Neural cell (in vitro differentiated cells): Measurements from ENCODE around the gene DHDH. TPM values are rescaled to one million over a fixed set of nuclear protein-coding genes. Genes with fewer than 3 reads are reported as not detected.

Experiments
- H2AFZ ChIP-seq: fragments of 200-600, 300-800 bp; sonication (generic), shearing (Covaris generic); 2 replicates; pipeline ENCODE4 v1.6.0; 2014; ENCODE audit warnings: low read depth, mild to moderate bottlenecking, antibody characterized with exemption, low read length, moderate library complexity
- H3F3A ChIP-seq: fragments of 200-600 bp; shearing (Covaris generic); 2 replicates; pipeline ENCODE4 v1.6.1; 2016; ENCODE audit warnings: mild to moderate bottlenecking, moderate library complexity, mixed read lengths, antibody characterized with exemption, low read length; ENCODE audit not compliant: insufficient read depth, poor library complexity, severe bottlenecking
- H3K27ac ChIP-seq: fragments of 200-600, 300-800 bp; sonication (generic), shearing (Covaris generic); 2 replicates; pipeline ENCODE4 v1.5.1; 2014; ENCODE audit warnings: mild to moderate bottlenecking, low read length, moderate library complexity
- H3K27me3 ChIP-seq: fragments of 300-800, 200-600 bp; sonication (generic), shearing (Covaris generic); 2 replicates; pipeline ENCODE4 v1.6.0; 2014; ENCODE audit warnings: mild to moderate bottlenecking, low read depth, low read length, moderate library complexity; ENCODE audit not compliant: insufficient read depth
- H3K36me3 ChIP-seq: fragments of 300-800, 200-600 bp; sonication (generic), shearing (Covaris generic); 2 replicates; pipeline ENCODE4 v1.5.1; 2014; ENCODE audit warnings: mild to moderate bottlenecking, antibody characterized with exemption, low read length, moderate library complexity; ENCODE audit not compliant: insufficient read depth
- H3K4me2 ChIP-seq: fragments of 300-800, 200-600 bp; sonication (generic), shearing (Covaris generic); 2 replicates; pipeline ENCODE4 v1.6.0; 2014; ENCODE audit warnings: mild to moderate bottlenecking, low read length
- H3K4me3 ChIP-seq: fragments of 300-800, 200-600 bp; sonication (generic), shearing (Covaris generic); 2 replicates; pipeline ENCODE4 v1.5.1; 2014; ENCODE audit warnings: mild to moderate bottlenecking, low read length, moderate library complexity
- H3K79me2 ChIP-seq: fragments of 200-600 bp; shearing (Covaris generic); replicated peaks from 2 replicates; pipeline ENCODE4 v1.6.0; 2014; ENCODE audit warnings: mild to moderate bottlenecking, low read length, moderate library complexity; ENCODE audit not compliant: insufficient read depth
- H3K9ac ChIP-seq: fragments of 300-800, 200-600 bp; sonication (generic), shearing (Covaris generic); 2 replicates; pipeline ENCODE4 v1.6.1; 2016; ENCODE audit warnings: mild to moderate bottlenecking, low read length, mixed read lengths
- H3K9me2 ChIP-seq: fragments of 200-600 bp; shearing (Covaris generic); 2 replicates; pipeline ENCODE4 v1.6.1; 2016; ENCODE audit warnings: mild to moderate bottlenecking, low read length, mixed read lengths; ENCODE audit not compliant: insufficient read depth
- H3K9me3 ChIP-seq: fragments of 200-600, 300-800 bp; sonication (generic), shearing (Covaris generic); 2 replicates; pipeline ENCODE4 v1.6.1; 2016; ENCODE audit warnings: mild to moderate bottlenecking, mixed run types, low read length, moderate library complexity, mixed read lengths
- H4K20me1 ChIP-seq: fragments of 200-600 bp; shearing (Covaris generic); 2 replicates; pipeline ENCODE4 v1.6.1; 2016; ENCODE audit warnings: mild to moderate bottlenecking, mixed run types; ENCODE audit not compliant: insufficient read depth
- EP300 ChIP-seq: fragments of 450-650 bp; conservative IDR thresholded peaks from 2 replicates; pipeline ENCODE4 v1.6.1; 2014; ENCODE audit warnings: antibody characterized with exemption, mild to moderate bottlenecking, moderate library complexity; ENCODE audit not compliant: poor library complexity, severe bottlenecking
- EZH2 ChIP-seq: fragments of 200-600, 300-800 bp; shearing (Covaris generic), sonication (generic); IDR thresholded peaks from 2 replicates; pipeline ENCODE4 v1.6.1; 2014; ENCODE audit warnings: antibody characterized with exemption, low read length, borderline replicate concordance, mild to moderate bottlenecking; ENCODE audit not compliant: insufficient read depth, poor library complexity, severe bottlenecking
- MXI1 ChIP-seq: fragments of 450-650 bp; conservative IDR thresholded peaks from 2 replicates; pipeline ENCODE4 v1.6.1; 2014; ENCODE audit warnings: antibody characterized with exemption, mild to moderate bottlenecking; ENCODE audit not compliant: poor library complexity, severe bottlenecking
- POLR2AphosphoS5 ChIP-seq: IDR thresholded peaks from 2 replicates; pipeline ENCODE4 v1.6.1; 2012
- RAD21 ChIP-seq: fragments of 450-650 bp; conservative IDR thresholded peaks from 2 replicates; pipeline ENCODE4 v1.6.1; 2014; ENCODE audit warnings: antibody characterized with exemption, mild to moderate bottlenecking, moderate library complexity
- SMC3 ChIP-seq: fragments of 450-650 bp; conservative IDR thresholded peaks from 2 replicates; pipeline ENCODE4 v1.6.1; 2014; ENCODE audit warnings: antibody characterized with exemption, mild to moderate bottlenecking, moderate library complexity; ENCODE audit not compliant: poor library complexity
- TAF1 ChIP-seq: IDR thresholded peaks from 2 replicates; pipeline ENCODE4 v1.6.1; 2012; ENCODE audit warnings: low read depth
- polyA plus RNA-seq: library from polyadenylated mRNA; depleted of rRNA; stranded (reverse); fragments of >200 nt; gene quantifications from 2 replicates; pipeline ENCODE4 v1.2.3, GENCODE V29; 2014
- TF ChIP-seq, protein P1 (sequence below): IDR thresholded peaks from 2 replicates; pipeline ENCODE4 v1.6.1; 2012; ENCODE audit warnings: borderline replicate concordance
- TF ChIP-seq, protein P2 (sequence below): fragments of 450-650 bp; IDR thresholded peaks from 2 replicates; pipeline ENCODE4 v1.5.1; 2014; ENCODE audit warnings: antibody characterized with exemption, mild to moderate bottlenecking, moderate library complexity; ENCODE audit not compliant: poor library complexity, severe bottlenecking

The DHDH gene
- polyA plus RNA-seq, 1 donor from 2014 or later, result 4.8 TPM

DNA sequence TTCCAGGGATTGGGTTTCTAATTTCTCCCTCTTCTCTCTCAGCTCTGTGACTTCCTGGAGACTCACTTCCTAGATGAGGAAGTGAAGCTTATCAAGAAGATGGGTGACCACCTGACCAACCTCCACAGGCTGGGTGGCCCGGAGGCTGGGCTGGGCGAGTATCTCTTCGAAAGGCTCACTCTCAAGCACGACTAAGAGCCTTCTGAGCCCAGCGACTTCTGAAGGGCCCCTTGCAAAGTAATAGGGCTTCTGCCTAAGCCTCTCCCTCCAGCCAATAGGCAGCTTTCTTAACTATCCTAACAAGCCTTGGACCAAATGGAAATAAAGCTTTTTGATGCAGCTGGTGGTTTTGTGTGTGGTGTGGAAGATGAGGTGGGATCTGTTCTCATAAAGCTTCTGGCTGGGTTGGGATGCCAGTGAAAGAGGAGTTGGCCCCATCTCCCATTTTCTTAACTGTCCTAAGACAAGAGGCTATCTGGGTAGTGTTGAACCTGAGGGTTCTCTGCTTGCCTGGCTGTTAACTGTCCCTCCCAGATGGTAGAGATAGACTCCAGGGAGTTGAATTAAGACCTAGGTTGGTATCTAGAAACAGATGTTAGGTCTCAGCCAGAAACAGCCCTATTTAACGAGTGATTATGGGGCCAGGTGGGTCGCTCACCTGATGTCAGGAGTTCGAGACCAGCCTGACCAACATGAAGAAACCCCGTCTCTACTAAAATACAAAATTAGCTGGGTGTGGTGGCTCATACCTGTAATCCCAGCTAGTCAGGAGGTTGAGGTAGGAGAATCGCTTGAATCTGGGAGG, 33.2 kb downstream of the DHDH start:
- peak overlapping the region; percentile 81 for H3K27ac ChIP-seq
- TF ChIP-seq RAD21 (no peak), POLR2AphosphoS5 (no peak), TAF1 (no peak)
- peak overlapping the region; percentile 81 for H3K4me2 ChIP-seq
- H3F3A ChIP-seq, result no peaks in the 10 kb centered on the region
- H3K79me2 ChIP-seq, result peaks cover 6% of the 10 kb centered on the region
- peak overlapping the region; percentile 89 for H3K9ac ChIP-seq
- H3K9me2 ChIP-seq, result no peaks in the 10 kb centered on the region
- H2AFZ ChIP-seq, result no peak overlapping the region
- H3K27me3 ChIP-seq, result no peaks in the 10 kb centered on the region
- no peaks in the 10 kb centered on the region for H4K20me1 ChIP-seq
- peaks cover 5% of the 10 kb centered on the region for H3K36me3 ChIP-seq
- H3K9me3 ChIP-seq, result no peaks in the 10 kb centered on the region
- H3K4me3 ChIP-seq, result peak overlapping the region; percentile 80

DNA sequence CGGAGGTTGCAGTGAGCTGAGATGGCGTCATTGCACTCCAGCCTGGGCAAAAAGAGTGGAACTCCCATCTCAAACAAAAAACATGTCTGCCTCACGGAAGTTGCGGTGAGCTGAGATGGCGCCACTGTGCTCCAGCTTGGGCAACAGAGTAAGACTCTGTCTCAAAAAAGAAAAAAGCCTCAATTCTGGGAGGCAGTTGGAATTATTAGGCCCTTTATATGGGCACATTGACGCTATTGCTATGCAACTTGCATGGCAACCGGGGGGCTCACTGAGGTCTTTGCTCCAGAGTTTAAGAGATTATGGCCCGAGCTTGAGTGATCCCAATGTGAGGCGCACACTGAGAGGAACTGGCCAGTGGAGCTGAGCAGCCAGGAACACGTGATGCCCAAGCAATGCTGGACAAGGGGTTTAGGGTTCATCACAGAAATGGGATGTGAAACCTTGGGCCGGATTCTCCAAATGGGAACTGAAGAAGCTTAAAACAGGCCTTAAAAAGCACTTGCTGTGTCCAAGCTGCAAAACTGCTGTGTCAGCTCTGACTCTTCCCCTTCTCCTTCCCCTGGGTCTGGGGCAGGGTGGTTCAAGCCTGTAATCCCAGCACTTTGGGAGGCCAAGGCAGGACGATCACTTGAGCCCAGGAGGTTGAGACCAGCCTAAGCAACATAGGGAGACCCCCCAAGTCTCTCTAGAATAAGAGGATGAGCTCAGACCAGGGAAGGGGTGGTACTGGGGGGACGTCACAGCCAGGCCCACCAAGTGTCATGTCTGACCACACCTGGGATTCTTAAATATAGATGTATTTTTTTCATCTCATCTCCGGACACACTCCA, 34.1 kb downstream of the DHDH start:
- Histone ChIP-seq H2AFZ (no peak overlapping the region), H3K9ac (no peak overlapping the region), H3K27me3 (no peaks in the 10 kb centered on the region), H4K20me1 (no peaks in the 10 kb centered on the region), H3K9me2 (no peaks in the 10 kb centered on the region), H3K79me2 (peaks cover 6% of the 10 kb centered on the region), H3K4me2 (no peak overlapping the region), H3F3A (no peaks in the 10 kb centered on the region), H3K4me3 (no peak overlapping the region), H3K36me3 (peaks cover 5% of the 10 kb centered on the region), H3K27ac (no peak overlapping the region), H3K9me3 (no peaks in the 10 kb centered on the region)
- TF ChIP-seq, protein P1, sequence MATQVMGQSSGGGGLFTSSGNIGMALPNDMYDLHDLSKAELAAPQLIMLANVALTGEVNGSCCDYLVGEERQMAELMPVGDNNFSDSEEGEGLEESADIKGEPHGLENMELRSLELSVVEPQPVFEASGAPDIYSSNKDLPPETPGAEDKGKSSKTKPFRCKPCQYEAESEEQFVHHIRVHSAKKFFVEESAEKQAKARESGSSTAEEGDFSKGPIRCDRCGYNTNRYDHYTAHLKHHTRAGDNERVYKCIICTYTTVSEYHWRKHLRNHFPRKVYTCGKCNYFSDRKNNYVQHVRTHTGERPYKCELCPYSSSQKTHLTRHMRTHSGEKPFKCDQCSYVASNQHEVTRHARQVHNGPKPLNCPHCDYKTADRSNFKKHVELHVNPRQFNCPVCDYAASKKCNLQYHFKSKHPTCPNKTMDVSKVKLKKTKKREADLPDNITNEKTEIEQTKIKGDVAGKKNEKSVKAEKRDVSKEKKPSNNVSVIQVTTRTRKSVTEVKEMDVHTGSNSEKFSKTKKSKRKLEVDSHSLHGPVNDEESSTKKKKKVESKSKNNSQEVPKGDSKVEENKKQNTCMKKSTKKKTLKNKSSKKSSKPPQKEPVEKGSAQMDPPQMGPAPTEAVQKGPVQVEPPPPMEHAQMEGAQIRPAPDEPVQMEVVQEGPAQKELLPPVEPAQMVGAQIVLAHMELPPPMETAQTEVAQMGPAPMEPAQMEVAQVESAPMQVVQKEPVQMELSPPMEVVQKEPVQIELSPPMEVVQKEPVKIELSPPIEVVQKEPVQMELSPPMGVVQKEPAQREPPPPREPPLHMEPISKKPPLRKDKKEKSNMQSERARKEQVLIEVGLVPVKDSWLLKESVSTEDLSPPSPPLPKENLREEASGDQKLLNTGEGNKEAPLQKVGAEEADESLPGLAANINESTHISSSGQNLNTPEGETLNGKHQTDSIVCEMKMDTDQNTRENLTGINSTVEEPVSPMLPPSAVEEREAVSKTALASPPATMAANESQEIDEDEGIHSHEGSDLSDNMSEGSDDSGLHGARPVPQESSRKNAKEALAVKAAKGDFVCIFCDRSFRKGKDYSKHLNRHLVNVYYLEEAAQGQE, result no peak
- TF ChIP-seq RAD21 (no peak), EP300 (no peak), TAF1 (no peak), EZH2 (no peak)

DNA sequence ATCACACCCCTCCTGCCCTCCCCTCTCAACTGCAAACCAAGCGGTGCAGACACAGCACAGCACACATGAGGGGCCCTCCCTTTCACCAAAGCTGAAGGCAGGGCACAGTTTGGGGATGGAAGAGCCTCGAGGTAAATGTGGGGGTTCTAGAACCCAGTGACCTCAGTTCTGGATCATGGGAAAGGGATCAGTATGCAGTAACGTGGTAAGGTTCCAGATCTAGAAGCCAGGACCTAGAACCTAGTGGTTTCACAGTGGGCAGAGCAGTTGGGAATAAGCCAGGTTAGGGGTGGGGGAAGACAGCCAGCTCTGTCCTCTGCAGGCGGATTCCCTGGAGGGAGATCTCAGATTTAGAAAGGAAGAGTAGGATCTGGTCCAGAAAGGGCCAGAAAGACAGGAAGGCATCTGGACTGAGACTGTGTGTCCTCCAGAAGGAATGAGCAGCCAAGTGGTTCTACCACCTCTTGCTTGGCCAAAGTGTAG, 34.7 kb downstream of the DHDH start:
- Histone ChIP-seq H2AFZ (no peak overlapping the region), H4K20me1 (no peaks in the 10 kb centered on the region), H3K9me2 (no peaks in the 10 kb centered on the region), H3K4me3 (no peak overlapping the region), H3K9me3 (no peaks in the 10 kb centered on the region), H3K27ac (no peak overlapping the region), H3K9ac (no peak overlapping the region), H3K36me3 (peaks cover 5% of the 10 kb centered on the region), H3K27me3 (no peaks in the 10 kb centered on the region), H3K4me2 (no peak overlapping the region), H3F3A (no peaks in the 10 kb centered on the region), H3K79me2 (peaks cover 6% of the 10 kb centered on the region)
- TF ChIP-seq, protein P1, result no peak
- no peak for TF ChIP-seq TAF1
- no peak for TF ChIP-seq POLR2AphosphoS5
- no peak for TF ChIP-seq MXI1
- no peak for TF ChIP-seq EP300
- TF ChIP-seq RAD21, result no peak
- TF ChIP-seq, protein P2, sequence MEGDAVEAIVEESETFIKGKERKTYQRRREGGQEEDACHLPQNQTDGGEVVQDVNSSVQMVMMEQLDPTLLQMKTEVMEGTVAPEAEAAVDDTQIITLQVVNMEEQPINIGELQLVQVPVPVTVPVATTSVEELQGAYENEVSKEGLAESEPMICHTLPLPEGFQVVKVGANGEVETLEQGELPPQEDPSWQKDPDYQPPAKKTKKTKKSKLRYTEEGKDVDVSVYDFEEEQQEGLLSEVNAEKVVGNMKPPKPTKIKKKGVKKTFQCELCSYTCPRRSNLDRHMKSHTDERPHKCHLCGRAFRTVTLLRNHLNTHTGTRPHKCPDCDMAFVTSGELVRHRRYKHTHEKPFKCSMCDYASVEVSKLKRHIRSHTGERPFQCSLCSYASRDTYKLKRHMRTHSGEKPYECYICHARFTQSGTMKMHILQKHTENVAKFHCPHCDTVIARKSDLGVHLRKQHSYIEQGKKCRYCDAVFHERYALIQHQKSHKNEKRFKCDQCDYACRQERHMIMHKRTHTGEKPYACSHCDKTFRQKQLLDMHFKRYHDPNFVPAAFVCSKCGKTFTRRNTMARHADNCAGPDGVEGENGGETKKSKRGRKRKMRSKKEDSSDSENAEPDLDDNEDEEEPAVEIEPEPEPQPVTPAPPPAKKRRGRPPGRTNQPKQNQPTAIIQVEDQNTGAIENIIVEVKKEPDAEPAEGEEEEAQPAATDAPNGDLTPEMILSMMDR, result no peak
- no peak for TF ChIP-seq SMC3
- TF ChIP-seq EZH2, result no peak
